COLO668 (cell line): ENCODE data around the gene SERPINB1.
"Not testable (repeated sequence)": the region's sequence is repeated elsewhere in the genome, so short reads cannot be mapped to it uniquely, and the experiment has no call there.

ENCODE experiments used
- DNase-seq: peaks from one replicate; lab custom pipeline; 2025; ENCODE audit not compliant: unreplicated experiment; lab: John Stamatoyannopoulos, UW

The SERPINB1 gene

DNA sequence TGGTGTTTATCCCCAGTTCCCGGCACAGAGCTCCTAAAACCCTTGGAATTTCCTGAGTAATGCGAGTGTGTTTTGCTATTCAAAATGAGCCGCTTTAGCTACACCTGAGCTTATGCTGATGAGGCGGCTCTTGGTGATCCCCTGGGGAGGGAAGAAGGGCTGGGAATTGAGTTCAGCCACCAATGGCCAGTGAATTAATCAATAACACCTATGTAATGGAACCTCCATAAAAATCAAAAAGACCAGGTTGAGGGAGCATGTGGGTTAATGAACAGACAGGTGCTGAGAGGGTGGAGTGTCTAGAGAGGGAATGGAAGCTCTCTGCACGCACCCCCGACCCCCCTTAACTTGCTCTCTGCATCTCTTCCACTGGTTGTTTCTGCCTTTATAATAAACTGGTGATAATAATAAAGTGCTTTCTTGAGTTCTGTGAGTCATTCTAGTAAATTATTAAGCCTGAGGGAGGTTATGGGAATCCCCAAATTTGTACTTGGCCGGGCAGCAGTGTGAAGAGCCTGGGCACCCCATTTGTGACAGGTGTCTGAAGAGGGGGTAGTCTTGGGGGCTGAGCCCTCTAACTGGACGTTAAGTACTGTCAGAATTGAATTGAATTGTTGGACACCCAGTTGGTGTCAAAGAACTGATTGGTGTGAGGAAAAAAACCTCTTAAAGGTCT is 24.6 kb upstream of the SERPINB1 start:
- no peak for DNase-seq

DNA sequence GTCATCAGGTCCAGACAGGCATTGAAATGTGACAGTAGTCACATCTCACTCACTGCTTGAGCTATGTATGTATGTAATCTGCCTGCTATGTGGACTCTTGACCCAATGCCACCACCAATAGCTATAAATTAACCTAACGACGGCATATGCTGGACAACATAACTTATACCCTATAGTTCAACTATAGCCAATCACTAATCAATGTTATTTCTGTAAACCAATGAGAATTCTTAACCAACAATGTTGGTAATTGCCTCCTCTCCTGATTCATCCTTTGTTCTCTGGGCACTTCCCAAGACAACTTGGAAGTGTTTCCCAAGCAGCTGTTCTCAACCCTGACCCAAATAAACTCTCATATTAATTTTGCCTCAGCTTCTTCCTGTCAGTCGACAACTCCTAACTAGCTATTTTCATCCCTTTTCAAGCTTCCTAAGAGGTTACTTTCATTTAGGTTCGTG is 24.1 kb upstream of the SERPINB1 start:
- DNase-seq: no peak

DNA sequence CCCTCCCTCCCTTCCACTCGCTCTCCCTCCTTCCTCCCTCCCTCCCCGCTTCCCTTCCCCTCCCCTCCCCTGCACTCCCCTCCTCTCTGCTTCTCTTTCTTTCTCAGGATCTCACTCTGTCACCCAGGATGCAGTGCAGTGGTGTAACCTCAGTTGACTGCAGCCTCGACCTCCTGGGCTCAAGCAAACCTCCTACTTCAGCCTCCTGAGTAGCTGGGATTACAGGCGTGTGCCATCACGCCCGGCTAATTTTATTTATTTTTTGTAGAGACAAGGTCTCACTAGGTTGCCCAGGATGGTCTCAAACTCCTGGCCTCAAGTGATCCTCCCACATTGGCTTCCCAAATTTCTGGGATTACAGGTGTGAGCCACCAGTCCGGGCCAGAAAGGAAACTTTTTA is 23.6 kb upstream of the SERPINB1 start:
- DNase-seq: no peak

GRCh38 chr6:2863901-2864300 is 22.2 kb upstream of the SERPINB1 start:
- DNase-seq: no peak

- DNase-seq: no peak
Measured at GRCh38 chr6:2862712-2863181, 21.1 kb upstream of the SERPINB1 start.

GRCh38 chr6:2861822-2862164 is 20.1 kb upstream of the SERPINB1 start:
- DNase-seq: no peak

DNA sequence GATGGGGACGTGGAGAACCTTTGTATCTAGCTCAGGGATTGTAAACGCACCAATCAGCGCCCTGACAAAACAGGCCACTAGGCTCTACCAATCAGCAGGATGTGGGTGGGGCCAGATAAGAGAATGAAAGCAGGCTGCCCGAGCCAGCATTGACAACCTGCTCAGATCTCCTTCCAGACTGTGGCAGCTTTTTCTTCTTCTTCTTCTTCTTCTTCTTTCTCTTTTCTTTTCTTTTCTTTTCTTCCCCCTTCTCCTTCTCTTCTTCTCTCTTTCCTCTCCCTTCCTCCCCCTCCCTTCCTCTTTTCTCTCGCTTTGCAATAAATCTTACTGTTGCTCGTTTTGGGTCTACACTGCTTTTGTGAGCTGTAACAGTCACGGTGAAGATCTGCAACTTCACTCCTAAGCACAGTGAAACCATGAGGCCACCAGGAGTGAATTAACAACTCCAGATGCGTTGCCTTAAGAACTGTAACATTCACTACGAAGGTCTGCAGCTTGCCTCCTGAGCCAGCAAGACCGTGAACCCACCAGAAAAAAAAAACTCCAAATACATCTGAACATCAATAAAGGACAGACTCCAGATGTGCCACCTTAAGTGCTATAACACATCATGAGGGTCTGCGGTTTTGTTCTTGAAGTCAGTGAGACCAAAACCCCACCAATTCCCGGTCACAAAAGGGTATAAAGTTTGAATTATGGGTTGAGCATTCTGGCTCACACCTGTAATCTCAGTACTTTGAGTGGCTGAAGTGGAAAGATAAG is 19.6 kb upstream of the SERPINB1 start:
- DNase-seq: no peak

- DNase-seq: not testable (repeated sequence)
Measured at GRCh38 chr6:2860706-2861059, 19.0 kb upstream of the SERPINB1 start.

- DNase-seq: not testable (repeated sequence)
Measured at GRCh38 chr6:2859798-2860705, 18.4 kb upstream of the SERPINB1 start.

- DNase-seq: no peak
Measured at GRCh38 chr6:2859185-2859700, 17.6 kb upstream of the SERPINB1 start.

DNA sequence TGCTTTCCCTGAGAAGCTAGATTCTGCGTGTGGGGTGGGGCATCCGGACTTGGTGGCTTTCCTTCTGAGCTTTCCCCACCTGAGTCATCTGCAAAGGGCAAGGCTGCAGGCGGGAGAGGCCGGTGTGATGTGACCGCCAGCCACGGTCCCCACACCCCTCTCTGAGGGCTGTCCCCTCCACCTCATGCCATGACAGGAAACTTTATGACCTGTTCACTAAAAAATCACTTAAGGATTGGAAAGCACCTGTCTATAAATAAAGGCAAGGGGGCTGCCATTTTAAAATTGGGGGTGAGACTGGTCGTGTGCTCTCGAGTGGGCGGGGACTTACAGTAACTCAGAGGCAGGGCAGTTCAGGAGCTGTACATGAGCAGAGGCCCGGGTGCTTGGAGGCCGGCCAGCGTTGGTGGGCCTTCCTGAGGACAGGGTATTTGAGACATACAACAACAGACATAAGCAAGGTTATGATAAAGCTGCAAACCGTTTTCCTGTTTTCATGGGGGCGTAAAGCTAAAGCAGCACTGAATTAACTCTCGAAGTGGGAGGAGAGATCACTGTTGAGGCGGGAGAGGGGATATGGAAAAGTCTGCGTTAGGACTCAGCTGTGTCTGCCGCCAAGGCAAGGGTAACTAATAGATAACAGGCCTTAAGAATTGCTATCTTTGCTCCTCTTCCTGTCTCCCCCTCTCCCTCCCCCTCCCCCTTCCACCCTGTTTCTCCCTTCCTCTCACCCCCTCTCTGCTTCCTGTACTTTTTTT is 16.1 kb upstream of the SERPINB1 start:
- no peak for DNase-seq

DNA sequence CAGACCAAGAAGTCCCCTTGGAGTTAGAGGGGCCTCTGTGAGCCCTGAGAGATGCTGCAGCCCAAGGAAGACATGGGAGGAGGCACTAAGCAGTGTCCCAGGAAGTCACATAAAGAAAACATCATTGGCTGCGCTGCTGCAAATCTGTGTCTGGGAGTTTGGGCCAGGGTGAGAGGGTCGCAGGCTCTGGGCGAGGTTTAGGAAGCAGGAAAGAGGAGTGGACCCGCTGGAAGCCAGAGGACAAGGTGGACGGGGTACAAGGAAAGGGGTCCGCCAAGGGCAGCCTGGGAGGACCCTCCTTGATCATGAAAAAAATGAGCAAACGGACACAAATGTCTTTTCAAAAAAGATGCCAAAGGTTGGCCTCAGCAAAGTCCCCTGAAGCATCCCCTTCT is 15.5 kb upstream of the SERPINB1 start:
- DNase-seq: no peak

DNA sequence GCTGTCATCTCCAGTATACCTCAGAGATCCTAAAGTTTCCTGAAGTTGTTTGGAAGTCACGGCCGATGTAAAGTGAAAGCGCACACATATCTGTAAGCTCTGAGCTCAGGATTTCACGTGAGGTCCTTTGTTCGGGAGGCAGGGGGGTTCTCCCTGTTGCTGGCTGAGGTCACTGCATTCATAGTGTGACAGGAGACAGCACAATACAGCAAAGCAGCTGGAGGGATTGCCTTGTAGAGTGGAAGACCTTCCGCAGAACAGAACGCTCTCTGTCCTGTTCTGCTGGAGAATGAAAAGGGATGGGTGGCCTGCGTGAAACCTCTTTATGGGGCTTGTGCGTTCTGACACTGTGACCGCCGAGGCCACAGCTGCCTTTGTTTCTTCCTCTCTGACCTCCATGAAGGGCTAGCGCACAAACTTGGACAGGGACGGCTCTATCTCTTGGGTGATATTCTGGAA is 13.4 kb upstream of the SERPINB1 start:
- DNase-seq: no peak

GRCh38 chr6:2854396-2854982 is 12.8 kb upstream of the SERPINB1 start:
- DNase-seq: no peak

GRCh38 chr6:2853769-2854395 is 12.2 kb upstream of the SERPINB1 start:
- no peak for DNase-seq

DNA sequence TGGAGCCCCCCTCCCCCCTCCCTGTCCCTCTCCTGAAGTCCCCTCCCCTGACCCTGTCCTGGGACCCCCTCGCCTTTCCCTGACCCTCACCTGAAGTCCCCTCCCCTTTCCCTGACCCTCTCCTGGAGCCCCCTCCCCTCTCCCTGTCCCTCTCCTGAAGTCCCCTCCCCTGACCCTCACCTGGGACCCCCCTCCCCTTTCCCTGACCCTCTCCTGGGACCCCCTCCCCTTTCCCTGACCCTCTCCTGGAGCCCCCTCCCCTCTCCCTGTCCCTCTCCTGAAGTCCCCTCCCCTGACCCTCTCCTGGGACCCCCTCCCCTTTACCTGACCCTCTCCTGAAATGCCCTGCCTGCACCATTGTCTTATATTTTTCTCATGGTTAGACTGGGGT is 11.7 kb upstream of the SERPINB1 start:
- not testable (repeated sequence) for DNase-seq

DNA sequence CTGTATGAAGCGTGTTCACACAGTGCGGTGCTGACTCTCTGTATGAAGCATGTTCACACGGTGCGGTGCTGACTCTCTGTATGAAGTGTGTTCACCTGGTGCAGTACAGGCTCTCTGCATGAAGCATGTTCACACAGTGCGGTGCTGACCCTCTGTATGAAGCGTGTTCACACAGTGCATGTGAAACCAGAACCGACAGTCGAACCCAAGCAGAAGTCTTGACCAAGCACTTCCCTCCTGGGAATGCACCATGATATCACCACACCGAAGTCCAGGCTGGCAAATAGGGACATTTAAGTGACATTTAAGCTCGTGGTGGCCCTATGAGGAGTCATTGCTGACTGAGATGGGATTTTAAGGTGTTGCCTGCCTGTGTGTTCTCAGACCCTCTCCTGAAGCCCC is 11.3 kb upstream of the SERPINB1 start:
- no peak for DNase-seq

DNA sequence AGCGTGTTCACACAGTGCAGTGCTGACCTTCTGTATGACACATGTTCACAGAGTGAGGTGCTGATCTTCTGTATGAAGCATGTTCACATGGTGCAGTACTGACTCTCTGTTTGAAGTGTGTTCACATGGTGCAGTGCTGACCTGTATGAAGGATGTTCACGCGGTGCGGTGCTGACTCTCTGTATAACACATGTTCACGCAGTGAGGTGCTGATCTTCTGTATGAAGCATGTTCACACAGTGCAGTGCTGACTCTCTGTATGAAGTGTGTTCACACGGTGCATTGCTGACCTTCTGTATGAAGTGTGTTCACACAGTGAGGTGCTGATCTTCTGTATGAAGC is 10.8 kb upstream of the SERPINB1 start:
- DNase-seq: no peak

- no peak for DNase-seq
Measured at GRCh38 chr6:2851727-2852513, 10.3 kb upstream of the SERPINB1 start.
